Stimulated activated CD8-positive, alpha-beta memory T cell treated with anti-CD3 and anti-CD28 coated beads, Interleukin-4, amount 100 ng/mL, for 4 hours (primary cell): ENCODE data around the gene PTRHD1.

ENCODE experiments used
- DNase-seq, 2 donors: peaks; one replicate each; pipeline ENCODE4 v3.0.0-alpha.2; 2020; ENCODE audit warnings: low read depth in 2 of 2, low spot score in 1 of 2

PTRHD1 gene

DNA sequence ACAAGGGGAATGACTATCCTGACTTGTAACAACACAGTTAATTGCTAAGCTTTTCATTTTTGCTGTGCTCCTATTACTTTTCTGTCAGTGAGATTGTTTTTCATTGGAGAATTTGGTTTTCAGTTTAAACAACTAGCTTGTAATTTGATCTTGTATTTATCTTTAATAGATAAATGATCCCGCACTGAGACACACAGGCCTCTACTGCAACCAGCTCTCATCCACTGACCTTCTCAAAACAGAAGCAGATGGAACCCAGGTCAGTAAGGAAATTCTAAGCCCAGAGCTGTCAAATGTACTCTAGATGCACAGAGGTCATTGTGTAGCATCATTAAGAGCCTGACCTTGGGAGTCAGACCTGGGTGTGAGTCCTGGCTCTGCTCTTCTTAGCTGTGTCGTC, 30.7 kb downstream of the PTRHD1 start:
- no peak for DNase-seq

DNA sequence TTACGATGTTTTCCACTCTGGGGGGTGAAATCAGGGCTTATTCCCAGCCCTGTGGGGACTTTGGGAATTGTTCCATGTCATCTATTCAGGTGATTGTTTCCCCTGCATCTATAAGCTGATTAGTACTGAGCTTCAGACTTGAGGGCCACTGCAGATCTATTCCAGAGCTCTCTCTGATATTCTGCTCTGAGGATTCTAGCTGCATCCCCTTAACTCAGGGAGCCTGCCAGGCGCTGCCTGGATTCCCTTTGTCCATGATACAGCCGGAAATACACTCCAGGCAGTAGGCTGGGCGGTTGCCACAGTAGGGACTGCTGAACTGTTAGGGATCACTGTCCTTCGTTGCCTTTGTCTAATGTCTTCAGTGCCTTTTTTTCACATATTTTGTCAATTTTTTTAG, 31.3 kb downstream of the PTRHD1 start:
- DNase-seq: no peak

- no peak for DNase-seq
These were observed 36.4 kb downstream of the PTRHD1 start for GRCh38 chr2:24756789-24757188.

DNA sequence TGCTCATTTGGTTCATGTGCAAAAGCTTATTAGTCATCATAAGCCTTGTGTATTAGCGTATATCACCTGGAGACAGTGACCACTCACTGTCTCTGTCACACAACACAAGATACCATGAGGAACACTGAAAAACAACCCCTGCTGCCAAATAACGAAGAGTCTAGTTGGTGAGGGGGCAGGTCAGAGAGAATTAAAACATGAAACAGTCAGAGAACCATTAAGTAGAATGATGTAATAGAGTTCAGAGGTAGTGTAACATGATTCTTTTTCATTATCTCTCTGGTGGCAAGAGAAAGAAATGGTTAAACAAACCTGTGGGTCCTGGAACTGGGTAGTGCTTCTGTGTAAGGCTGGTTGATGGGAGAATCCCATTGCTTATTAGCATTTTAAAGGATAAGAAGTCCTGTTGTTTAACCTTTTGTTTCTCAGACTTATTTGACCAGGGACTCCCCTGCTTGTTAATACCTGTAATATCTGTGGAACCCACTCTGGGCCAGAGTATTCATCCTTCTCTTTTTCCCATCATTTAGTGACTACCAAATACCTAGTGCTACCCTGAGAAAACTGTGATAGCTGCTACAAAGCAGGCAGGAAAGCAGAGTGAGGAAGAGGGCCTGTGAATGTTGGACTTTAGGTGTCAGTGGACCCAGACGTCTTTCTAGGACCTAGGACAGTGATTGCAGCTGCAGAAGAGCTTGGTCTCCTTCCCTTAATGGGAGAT, 38.0 kb downstream of the PTRHD1 start:
- DNase-seq: no peak

DNA sequence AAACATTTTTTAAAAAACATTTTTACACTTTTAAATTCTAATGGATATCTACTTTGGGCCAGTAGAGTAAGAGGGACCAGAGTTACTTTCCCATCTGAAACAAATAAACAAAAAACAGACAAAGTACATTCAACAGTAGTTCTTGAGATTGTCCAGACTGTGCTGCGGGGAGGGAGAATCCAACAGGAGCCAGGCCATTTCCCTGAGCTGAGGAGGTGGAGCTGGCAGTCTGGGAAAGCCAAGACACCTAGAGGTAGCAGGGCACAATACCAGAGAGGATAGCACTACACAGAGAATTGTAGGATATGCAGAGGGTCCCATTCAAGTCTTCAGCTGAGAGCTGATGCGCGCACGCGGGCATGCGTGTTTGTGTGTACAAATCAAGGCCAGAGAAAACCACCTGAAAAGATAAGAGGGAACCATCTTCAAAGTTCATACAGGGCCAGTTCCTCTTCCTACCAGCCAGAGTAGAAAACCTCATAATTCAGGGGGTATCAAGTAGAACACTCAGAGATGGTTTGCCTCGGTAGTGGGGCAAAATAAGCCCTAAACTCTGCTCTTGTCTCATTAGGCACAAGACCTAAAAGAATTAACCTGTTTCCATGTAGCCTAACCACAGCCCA, 44.0 kb downstream of the PTRHD1 start:
- DNase-seq: no peak

DNA sequence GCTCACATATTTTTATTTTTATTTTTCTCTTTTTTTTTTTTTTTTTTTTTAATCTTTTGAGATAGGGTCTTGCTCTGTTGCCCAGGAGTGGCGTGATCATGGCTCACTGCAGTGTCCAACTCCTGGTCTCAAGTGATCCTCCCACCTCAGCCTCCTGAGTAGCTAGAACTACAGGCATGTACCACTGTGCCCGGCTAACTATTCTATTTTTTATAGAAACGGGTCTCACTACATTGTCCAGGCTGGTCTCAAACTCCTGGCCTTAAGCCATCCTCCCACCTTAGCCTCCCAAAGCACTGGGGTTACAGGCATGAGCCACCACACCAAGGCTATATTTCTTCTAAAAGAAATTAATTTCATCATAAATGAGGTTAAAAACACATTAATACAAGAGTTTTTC, 45.9 kb downstream of the PTRHD1 start:
- DNase-seq: no peak

DNA sequence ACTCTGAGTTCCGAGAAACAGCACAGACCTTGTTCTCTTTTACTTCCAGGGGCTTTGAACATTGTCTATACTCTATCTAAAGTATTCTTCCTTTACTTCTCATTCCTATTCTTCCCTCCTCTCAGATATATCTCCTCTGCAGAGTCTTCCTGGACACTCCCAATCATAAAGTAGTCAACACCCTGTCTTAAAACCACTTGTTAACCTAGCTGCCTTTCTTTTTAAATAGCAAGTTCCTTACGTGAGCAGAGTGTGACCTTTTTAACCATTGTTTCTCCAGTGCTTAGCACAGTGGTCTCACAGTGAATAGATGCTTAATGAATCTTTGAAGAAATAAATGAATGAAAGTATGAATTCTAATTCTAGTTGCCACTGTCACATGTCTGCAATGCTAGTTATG, 47.4 kb downstream of the PTRHD1 start:
- DNase-seq: no peak

- no peak for DNase-seq
These were observed 48.8 kb downstream of the PTRHD1 start for GRCh38 chr2:24744356-24744755.

DNA sequence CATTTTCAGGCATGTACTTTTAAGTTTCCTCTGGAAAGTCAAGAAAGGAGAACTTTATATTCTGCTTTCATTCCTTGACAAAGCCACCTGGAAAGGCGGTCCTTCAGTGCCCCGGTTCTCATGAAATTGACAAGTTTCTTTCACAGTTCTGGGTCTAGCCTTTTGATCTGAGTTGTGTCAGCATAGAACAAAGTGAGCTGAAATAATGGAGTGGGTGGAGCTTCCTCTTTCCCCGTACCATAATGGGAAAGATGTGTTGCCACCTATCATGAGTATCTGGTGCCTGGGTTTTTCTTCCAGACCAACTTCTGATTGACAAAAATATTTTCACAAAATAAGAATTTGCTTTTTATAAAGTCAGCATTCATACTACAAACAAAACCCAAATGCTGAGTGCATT, 49.3 kb downstream of the PTRHD1 start:
- DNase-seq: no peak

DNA sequence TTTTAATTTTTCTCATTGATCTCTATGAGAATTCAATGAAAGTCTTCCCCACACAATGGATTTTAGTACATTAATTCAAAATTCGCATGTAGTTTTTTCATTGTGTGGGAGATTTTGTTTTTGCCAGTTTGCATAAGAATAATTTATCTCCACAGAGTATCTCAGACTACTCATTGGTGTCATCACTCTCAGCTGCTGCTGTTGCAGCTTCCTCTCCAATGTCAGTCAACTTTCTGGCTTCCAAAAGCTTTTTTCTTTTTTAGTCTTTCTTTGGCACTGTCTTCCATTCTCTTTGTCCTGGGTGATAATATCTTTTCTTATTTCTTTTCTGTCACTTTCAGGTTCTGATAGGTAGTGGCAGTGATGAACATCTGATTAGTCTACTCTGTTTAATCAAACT, 50.5 kb downstream of the PTRHD1 start:
- DNase-seq: no peak

GRCh38 chr2:24740142-24740541, 53.0 kb downstream of the PTRHD1 start:
- no peak for DNase-seq
